HCT116 (cell line): ENCODE results near the gene ELN. TPM values are rescaled to one million over a fixed set of nuclear protein-coding genes. Genes with fewer than 3 reads are reported as not detected.

Experiments
- ATAC-seq: fragments of 200-7000 bp; cut with Tn5 transposase; 2 replicates; pipeline ENCODE4 v1.9.1; 2020; ENCODE audit warnings: mild to moderate bottlenecking, moderate library complexity
- BruUV-seq: library from RNA; stranded (reverse); fragments of 400-500 nt; replicated peaks from 2 replicates; lab custom pipeline; 2021; lab: Mats Ljungman, UMichigan
- CTCF ChIA-PET: fragments of 300-600 bp; sonication (Branson Sonifier 250); formaldehyde crosslinking; loops from one replicate; lab custom pipeline; 2021; ENCODE audit warnings: antibody characterized with exemption; lab: Charles Lee
- POLR2A ChIA-PET: fragments of 300-600, 350-600 bp; sonication (Branson Sonifier 250); formaldehyde crosslinking; loops from one replicate; lab custom pipeline; 2021; ENCODE audit warnings: antibody characterized with exemption; lab: Charles Lee
- RAD21 ChIA-PET, 2 experiments: fragments of 300-600 bp; sonication (Branson Sonifier 250); formaldehyde crosslinking; loops; one replicate each; lab custom pipeline; 2023; ENCODE audit warnings: low total read pairs in 2 of 2; ENCODE audit not compliant: uncharacterized antibody in 2 of 2, unreplicated experiment in 2 of 2, low non-redundant PET in 1 of 2; lab: Charles Lee
- DNase-seq: peaks from one replicate; pipeline ENCODE4 v3.0.0-alpha.2; 2010; ENCODE audit warnings: low read depth, low spot score
- H2AFZ ChIP-seq: fragments of 200-600 bp; shearing (Covaris generic), sonication (generic); 2 replicates; pipeline ENCODE4 v1.6.1; 2017; ENCODE audit warnings: low read depth, mixed run types, mixed read lengths, antibody characterized with exemption, low read length; ENCODE audit not compliant: poor library complexity, severe bottlenecking
- H3K27ac ChIP-seq: 2 replicates; pipeline ENCODE4 v1.5.1; 2012; ENCODE audit warnings: low read depth, low read length
- H3K27me3 ChIP-seq: fragments of 200-600 bp; sonication (generic); 2 replicates; pipeline ENCODE4 v1.6.1; 2016; ENCODE audit warnings: mixed run types, low read length, mixed read lengths; ENCODE audit not compliant: insufficient read depth
- H3K36me3 ChIP-seq, 2 experiments: fragments of 200-500 bp in 1 of 2; fragments of 200-600 bp in 1 of 2; sonication (Bioruptor generic) in 1 of 2; sonication (generic) in 1 of 2; 2 replicates each; pipeline versions ENCODE4 v1.5.1 to v1.6.1; 2014 to 2016; ENCODE audit warnings: low read length in 2 of 2, inconsistent platforms in 1 of 2, mixed read lengths in 1 of 2, mixed run types in 1 of 2; ENCODE audit not compliant: insufficient read depth in 2 of 2, control insufficient read depth in 1 of 2
- H3K4me1 ChIP-seq, 2 experiments: fragments of 200-600 bp in 1 of 2; sonication (generic) in 1 of 2; 2 replicates each; pipeline versions ENCODE4 v1.5.1 to v1.6.1; 2012 to 2017; ENCODE audit warnings: low read length in 2 of 2, inconsistent platforms in 1 of 2, mild to moderate bottlenecking in 1 of 2, mixed read lengths in 1 of 2, mixed run types in 1 of 2, moderate library complexity in 1 of 2; ENCODE audit not compliant: insufficient read depth in 2 of 2, control insufficient read depth in 1 of 2
- H3K4me2 ChIP-seq: fragments of 200-600 bp; sonication (generic); 2 replicates; pipeline ENCODE4 v1.6.1; 2017; ENCODE audit warnings: mixed run types, low read length, mixed read lengths
- H3K4me3 ChIP-seq, 2 experiments: fragments of 200-600 bp in 1 of 2; sonication (generic) in 1 of 2; replicated peaks in 1 of 2; 2 replicates each; pipeline ENCODE4 v1.5.1; 2011 to 2016; ENCODE audit warnings: low read length in 2 of 2, control low read depth in 1 of 2, low read depth in 1 of 2, mild to moderate bottlenecking in 1 of 2, mixed read lengths in 1 of 2, mixed run types in 1 of 2
- H3K79me2 ChIP-seq: fragments of 200-600 bp; sonication (generic); 2 replicates; pipeline ENCODE4 v1.6.1; 2017; ENCODE audit warnings: mild to moderate bottlenecking, mixed run types, low read length, moderate library complexity, mixed read lengths; ENCODE audit not compliant: insufficient read depth
- H3K9ac ChIP-seq: fragments of 200-600 bp; sonication (generic); 2 replicates; pipeline ENCODE4 v1.6.1; 2016; ENCODE audit warnings: low read length, mixed read lengths
- H3K9me2 ChIP-seq: fragments of 200-600 bp; sonication (generic), shearing (Covaris generic); 2 replicates; pipeline ENCODE4 v1.6.1; 2017; ENCODE audit warnings: mixed run types, mild to moderate bottlenecking, moderate library complexity; ENCODE audit not compliant: insufficient read depth
- H3K9me3 ChIP-seq, 2 experiments: fragments of 200-500 bp in 1 of 2; fragments of 200-600 bp in 1 of 2; sonication (Bioruptor generic) in 1 of 2; sonication (generic) in 1 of 2; 2 replicates each; pipeline ENCODE4 v1.6.1; 2014 to 2017; ENCODE audit warnings: low read length in 2 of 2, mixed read lengths in 2 of 2, inconsistent platforms in 1 of 2, low read depth in 1 of 2, mild to moderate bottlenecking in 1 of 2, mixed run types in 1 of 2, moderate library complexity in 1 of 2; ENCODE audit not compliant: control insufficient read depth in 1 of 2, insufficient read depth in 1 of 2
- H4K20me1 ChIP-seq: fragments of 200-600 bp; sonication (generic), shearing (Covaris generic); 2 replicates; pipeline ENCODE4 v1.6.1; 2017; ENCODE audit warnings: mixed run types, mild to moderate bottlenecking, moderate library complexity; ENCODE audit not compliant: insufficient read depth
- EZH2phosphoT487 ChIP-seq: fragments of 200-600 bp; IDR thresholded peaks from 2 replicates; pipeline ENCODE4 v1.6.1; 2018; ENCODE audit warnings: antibody characterized with exemption, borderline replicate concordance
- JUND ChIP-seq: IDR thresholded peaks from 2 replicates; pipeline ENCODE4 v1.6.1; 2012
- POLR2AphosphoS5 ChIP-seq: IDR thresholded peaks from 2 replicates; pipeline ENCODE4 v1.6.1; 2011; ENCODE audit warnings: mild to moderate bottlenecking, low read depth, low read length, moderate library complexity
- ZFX ChIP-seq: fragments of 450-650 bp; IDR thresholded peaks from 2 replicates; pipeline ENCODE4 v1.6.1; 2017
- ZNF274 ChIP-seq: fragments of 200-500 bp; sonication (Bioruptor generic); IDR thresholded peaks from 2 replicates; pipeline ENCODE4 v1.6.1; 2014; ENCODE audit warnings: mild to moderate bottlenecking, low read depth, low read length, inconsistent platforms
- intact Hi-C: fragments of 100-400 bp; cut with micrococcal nuclease; formaldehyde crosslinking; loops from 2 replicates; pipeline ENCODE4 v1.10.0; 2022
- total RNA-seq: library from RNA; stranded (reverse); gene quantifications from one replicate; pipeline ENCODE4 v1.2.1, GENCODE V29; 2021; ENCODE audit not compliant: unreplicated experiment
- TF ChIP-seq, protein P1 (sequence below), 3 experiments: fragments of 200-600 bp in 1 of 3; sonication (generic) in 1 of 3; IDR thresholded peaks in 2 of 3; conservative IDR thresholded peaks in 1 of 3; 2 replicates each; pipeline ENCODE4 v1.5.1; 2012 to 2017; ENCODE audit warnings: low read depth in 2 of 3, low read length in 2 of 3, antibody characterized with exemption in 1 of 3, borderline replicate concordance in 1 of 3, control low read depth in 1 of 3, mild to moderate bottlenecking in 1 of 3, mixed read lengths in 1 of 3, mixed run types in 1 of 3, moderate library complexity in 1 of 3; ENCODE audit not compliant: insufficient read depth in 1 of 3

Gene ELN
- total RNA-seq, 1 experiment from 2014 or later, result 0.17 TPM

DNA sequence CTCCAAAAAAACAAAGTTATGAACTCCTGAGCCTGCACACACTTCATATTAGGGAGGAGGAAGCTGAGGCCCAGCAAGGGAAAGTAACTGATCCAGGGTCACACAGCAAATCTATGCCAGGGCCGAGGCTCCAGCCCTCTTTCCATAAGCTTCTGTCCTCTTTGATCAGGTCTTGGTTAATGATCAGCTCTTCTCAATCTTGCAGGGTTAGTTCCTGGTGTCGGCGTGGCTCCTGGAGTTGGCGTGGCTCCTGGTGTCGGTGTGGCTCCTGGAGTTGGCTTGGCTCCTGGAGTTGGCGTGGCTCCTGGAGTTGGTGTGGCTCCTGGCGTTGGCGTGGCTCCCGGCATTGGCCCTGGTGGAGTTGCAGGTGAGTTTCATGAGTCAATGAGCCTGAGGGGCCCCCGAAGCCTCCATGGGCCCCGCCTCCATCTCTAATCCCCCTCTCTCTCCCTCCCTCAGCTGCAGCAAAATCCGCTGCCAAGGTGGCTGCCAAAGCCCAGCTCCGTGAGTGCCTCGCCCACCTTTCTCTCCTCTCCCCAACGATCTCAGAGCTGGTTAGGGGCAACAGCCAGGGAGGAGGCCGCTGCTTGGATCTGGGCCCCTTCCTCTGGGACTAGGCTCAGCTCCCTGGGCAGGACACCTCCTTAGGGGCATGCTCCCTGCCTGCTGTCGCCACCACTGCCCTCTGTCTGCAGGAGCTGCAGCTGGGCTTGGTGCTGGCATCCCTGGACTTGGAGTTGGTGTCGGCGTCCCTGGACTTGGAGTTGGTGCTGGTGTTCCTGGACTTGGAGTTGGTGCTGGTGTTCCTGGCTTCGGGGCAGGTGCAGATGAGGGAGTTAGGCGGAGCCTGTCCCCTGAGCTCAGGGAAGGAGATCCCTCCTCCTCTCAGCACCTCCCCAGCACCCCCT lies 32.0 kb downstream of the ELN start:
- Histone ChIP-seq H3K4me2 (peak overlapping the region; percentile 52), H3K27ac (peak overlapping the region; percentile 51; the same call in 1 of the 2 replicates)

More for the DNA sequence above, 32.0 kb downstream of the ELN start:
- Histone ChIP-seq H4K20me1 (no peaks in the 10 kb centered on the region), H3K9me3 (no peaks in the 10 kb centered on the region), H2AFZ (peak overlapping the region; percentile 43), H3K4me3 (peak overlapping the region in 1 of 2 experiments; percentile 26; a peak in 1 of 4 replicates), H3K36me3 (no peaks in the 10 kb centered on the region), H3K27me3 (peaks cover 3% of the 10 kb centered on the region), H3K79me2 (no peaks in the 10 kb centered on the region), H3K9me2 (no peaks in the 10 kb centered on the region), H3K4me1 (peaks cover 15 to 31% of the 10 kb centered on the region in 2 experiments), H3K9ac (no peak overlapping the region)
- ATAC-seq, result peak; percentile 73
- ChIA-PET POLR2A (interaction anchor here (1.7 kb wide), 1 partner anchor 123 kb away, joined by 5 read pairs; no protein-coding TSS in a partner anchor), CTCF (interaction anchor here (1.0 to 1.8 kb wide), 7 partner anchors 8 to 141 kb away, joined by 3 to 8 read pairs (median 4); no protein-coding TSS in a partner anchor), RAD21 (interaction anchor here in 1 of 2 experiments (0.6 kb wide), 2 partner anchors 250 to 340 kb away, joined by 3 to 4 read pairs; no protein-coding TSS in a partner anchor)
- TF ChIP-seq POLR2AphosphoS5 (peak; percentile 44; the same call in 1 of the 2 replicates), EZH2phosphoT487 (no peak), JUND (no peak), ZNF274 (no peak), ZFX (no peak)
- TF ChIP-seq, protein P1, sequence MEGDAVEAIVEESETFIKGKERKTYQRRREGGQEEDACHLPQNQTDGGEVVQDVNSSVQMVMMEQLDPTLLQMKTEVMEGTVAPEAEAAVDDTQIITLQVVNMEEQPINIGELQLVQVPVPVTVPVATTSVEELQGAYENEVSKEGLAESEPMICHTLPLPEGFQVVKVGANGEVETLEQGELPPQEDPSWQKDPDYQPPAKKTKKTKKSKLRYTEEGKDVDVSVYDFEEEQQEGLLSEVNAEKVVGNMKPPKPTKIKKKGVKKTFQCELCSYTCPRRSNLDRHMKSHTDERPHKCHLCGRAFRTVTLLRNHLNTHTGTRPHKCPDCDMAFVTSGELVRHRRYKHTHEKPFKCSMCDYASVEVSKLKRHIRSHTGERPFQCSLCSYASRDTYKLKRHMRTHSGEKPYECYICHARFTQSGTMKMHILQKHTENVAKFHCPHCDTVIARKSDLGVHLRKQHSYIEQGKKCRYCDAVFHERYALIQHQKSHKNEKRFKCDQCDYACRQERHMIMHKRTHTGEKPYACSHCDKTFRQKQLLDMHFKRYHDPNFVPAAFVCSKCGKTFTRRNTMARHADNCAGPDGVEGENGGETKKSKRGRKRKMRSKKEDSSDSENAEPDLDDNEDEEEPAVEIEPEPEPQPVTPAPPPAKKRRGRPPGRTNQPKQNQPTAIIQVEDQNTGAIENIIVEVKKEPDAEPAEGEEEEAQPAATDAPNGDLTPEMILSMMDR (IDR thresholded peaks at IDR 0.05 in 2 of 3, conservative IDR thresholded peaks at IDR 0.05 in 1 of 3; ENCODE audit: borderline replicate concordance in 1 of 3, insufficient read depth in 1 of 3, low read depth in 2 of 3, low read length in 2 of 3), result peak in 2 of 3 experiments; percentile 21 to 49; a peak in 2 of 6 replicates
- DNase-seq, result peak; percentile 33
- intact Hi-C loops, result no loop called here
- no TSS peak for BruUV-seq
